ENCODE data around the gene MX2.

Gene MX2

GRCh38 chr21:41362605-41363369 lies 960 bp downstream of the MX2 start:
- DNase-seq (ENCODE audit: low read depth), result no peak
- H3K4me3 ChIP-seq (ENCODE audit: low read length), result peak overlapping the region; percentile 63
- TF ChIP-seq CTCF (conservative IDR thresholded peaks at IDR 0.05; ENCODE audit: low read length), result no peak

GRCh38 chr21:41363370-41364270 lies 1.8 kb downstream of the MX2 start:
- no peak overlapping the region for H3K4me3 ChIP-seq (ENCODE audit: low read length)
- DNase-seq (ENCODE audit: low read depth), result no peak
- no peak for TF ChIP-seq CTCF (conservative IDR thresholded peaks at IDR 0.05; ENCODE audit: low read length)

GRCh38 chr21:41364308-41364707 lies 2.5 kb downstream of the MX2 start:
- H3K4me3 ChIP-seq (ENCODE audit: low read length), result no peak overlapping the region
- TF ChIP-seq CTCF (conservative IDR thresholded peaks at IDR 0.05; ENCODE audit: low read length), result no peak
- DNase-seq (ENCODE audit: low read depth), result no peak

GRCh38 chr21:41365377-41366107 lies 3.7 kb downstream of the MX2 start:
- no peak for TF ChIP-seq CTCF (conservative IDR thresholded peaks at IDR 0.05; ENCODE audit: low read length)
- H3K4me3 ChIP-seq (ENCODE audit: low read length), result no peak overlapping the region
- no peak for DNase-seq (ENCODE audit: low read depth)

- DNase-seq (ENCODE audit: low read depth), result peak; percentile 80
- H3K4me3 ChIP-seq (ENCODE audit: low read length), result no peak overlapping the region
- no peak for TF ChIP-seq CTCF (conservative IDR thresholded peaks at IDR 0.05; ENCODE audit: low read length)
Measured at GRCh38 chr21:41366522-41367151, 4.8 kb downstream of the MX2 start.

GRCh38 chr21:41367301-41367944 lies 5.6 kb downstream of the MX2 start:
- no peak overlapping the region for H3K4me3 ChIP-seq (ENCODE audit: low read length)
- DNase-seq (ENCODE audit: low read depth), result no peak

More at GRCh38 chr21:41367301-41367944, 5.6 kb downstream of the MX2 start:
- TF ChIP-seq CTCF (conservative IDR thresholded peaks at IDR 0.05; ENCODE audit: low read length), result no peak
